Glomerular endothelial cell (primary cell): ENCODE data around the gene PLEKHA7. TPM values are rescaled to one million over a fixed set of nuclear protein-coding genes. Genes with fewer than 3 reads are reported as not detected.
"Not testable (repeated sequence)": the region's sequence is repeated elsewhere in the genome, so short reads cannot be mapped to it uniquely, and the experiment has no call there.

Source experiments
- DNase-seq: peaks from one replicate; pipeline ENCODE4 v3.0.0-alpha.2; 2011; ENCODE audit warnings: low read depth, low spot score; ENCODE audit errors: extremely low read depth
- total RNA-seq: library from RNA; depleted of rRNA; stranded (reverse); fragments of >200 nt; gene quantifications from 2 replicates; pipeline ENCODE4 v1.2.3, GENCODE V29; 2015

The PLEKHA7 gene
- total RNA-seq, 1 donor from 2014 or later: 0.18 TPM

- DNase-seq: no peak
Observed at GRCh38 chr11:17012179-17012578, 2.0 kb downstream of the PLEKHA7 start.

GRCh38 chr11:17010851-17011420 lies 3.3 kb downstream of the PLEKHA7 start:
- DNase-seq: no peak

- no peak for DNase-seq
Observed at GRCh38 chr11:17008099-17008498, 6.1 kb downstream of the PLEKHA7 start.

GRCh38 chr11:17005646-17006045 lies 8.6 kb downstream of the PLEKHA7 start:
- DNase-seq: no peak

- DNase-seq: no peak
Observed at GRCh38 chr11:17004486-17005148, 9.6 kb downstream of the PLEKHA7 start.

GRCh38 chr11:17003426-17003825 lies 10.8 kb downstream of the PLEKHA7 start:
- no peak for DNase-seq

GRCh38 chr11:17002543-17002942 lies 11.7 kb downstream of the PLEKHA7 start:
- DNase-seq: no peak

- DNase-seq: no peak
Observed at GRCh38 chr11:17001806-17002205, 12.4 kb downstream of the PLEKHA7 start.

- no peak for DNase-seq
Observed at GRCh38 chr11:17000987-17001386, 13.2 kb downstream of the PLEKHA7 start.

- DNase-seq: not testable (repeated sequence)
Observed at GRCh38 chr11:17000253-17000652, 14.0 kb downstream of the PLEKHA7 start.

GRCh38 chr11:16999116-16999515 lies 15.1 kb downstream of the PLEKHA7 start:
- no peak for DNase-seq

- DNase-seq: no peak
Observed at GRCh38 chr11:16997624-16998023, 16.6 kb downstream of the PLEKHA7 start.

GRCh38 chr11:16993495-16993894 lies 20.7 kb downstream of the PLEKHA7 start:
- DNase-seq: no peak

GRCh38 chr11:16992846-16993245 lies 21.4 kb downstream of the PLEKHA7 start:
- no peak for DNase-seq

GRCh38 chr11:16989554-16989953 lies 24.7 kb downstream of the PLEKHA7 start:
- no peak for DNase-seq

GRCh38 chr11:16987205-16987568 lies 27.0 kb downstream of the PLEKHA7 start:
- DNase-seq: no peak

GRCh38 chr11:16986434-16987204 lies 27.6 kb downstream of the PLEKHA7 start:
- DNase-seq: no peak

GRCh38 chr11:16985297-16985696 lies 28.9 kb downstream of the PLEKHA7 start:
- no peak for DNase-seq

GRCh38 chr11:16984229-16984628 lies 30.0 kb downstream of the PLEKHA7 start:
- DNase-seq: no peak

GRCh38 chr11:16982809-16983208 lies 31.4 kb downstream of the PLEKHA7 start:
- DNase-seq: no peak

- DNase-seq: no peak
Observed at GRCh38 chr11:16982256-16982671, 31.9 kb downstream of the PLEKHA7 start.

GRCh38 chr11:16981651-16982194 lies 32.5 kb downstream of the PLEKHA7 start:
- no peak for DNase-seq
